HEK293 (cell line): ENCODE measurements around the gene GLRX5.

Source experiments
- CTCF ChIP-seq: fragments of 450-650 bp; formaldehyde crosslinking; IDR thresholded peaks from 2 replicates; pipeline ENCODE4 v1.5.1; 2016; ENCODE audit warnings: missing biosample characterization, missing genetic modification characterization
- KLF1 ChIP-seq: fragments of 450-650 bp; formaldehyde crosslinking; IDR thresholded peaks from 2 replicates; pipeline ENCODE4 v1.5.1; 2016; ENCODE audit warnings: missing biosample characterization, missing genetic modification characterization
- REST ChIP-seq: fragments of 450-650 bp; formaldehyde crosslinking; IDR thresholded peaks from 2 replicates; pipeline ENCODE4 v1.5.1; 2016; ENCODE audit warnings: missing biosample characterization, missing genetic modification characterization
- ZNF211 ChIP-seq: fragments of 450-650 bp; formaldehyde crosslinking; IDR thresholded peaks from 2 replicates; pipeline ENCODE4 v1.5.1; 2016; ENCODE audit warnings: low read depth, missing biosample characterization, missing genetic modification characterization
- ZNF302 ChIP-seq: fragments of 450-650 bp; formaldehyde crosslinking; IDR thresholded peaks from 2 replicates; pipeline ENCODE4 v1.5.1; 2016; ENCODE audit warnings: missing biosample characterization, missing genetic modification characterization, low read depth
- ZNF585B ChIP-seq: fragments of 450-650 bp; formaldehyde crosslinking; IDR thresholded peaks from 2 replicates; pipeline ENCODE4 v1.5.1; 2016; ENCODE audit warnings: missing biosample characterization, missing genetic modification characterization
- ZNF645 ChIP-seq: fragments of 450-650 bp; formaldehyde crosslinking; IDR thresholded peaks from 2 replicates; pipeline ENCODE4; 2016; ENCODE audit warnings: missing biosample characterization, missing genetic modification characterization
- ZNF701 ChIP-seq: fragments of 450-650 bp; formaldehyde crosslinking; IDR thresholded peaks from 2 replicates; pipeline ENCODE4 v1.5.1; 2016; ENCODE audit warnings: missing biosample characterization, missing genetic modification characterization
- ZSCAN30 ChIP-seq: fragments of 450-650 bp; IDR thresholded peaks from 2 replicates; pipeline ENCODE4 v1.5.1; 2018; ENCODE audit warnings: missing biosample characterization, mild to moderate bottlenecking, missing genetic modification characterization, moderate library complexity

GRCh38 chr14:95527387-95528002 is 7.4 kb upstream of the GLRX5 start:
- TF ChIP-seq CTCF (tag by site-specific recombination) = no peak
- no peak for TF ChIP-seq REST (tag by site-specific recombination)
- no peak for TF ChIP-seq ZNF645 (tag by site-specific recombination)
- no peak for TF ChIP-seq ZNF211 (tag by site-specific recombination)
- TF ChIP-seq ZNF585B (tag by site-specific recombination) = no peak
- TF ChIP-seq ZNF701 = no peak
- no peak for TF ChIP-seq KLF1
- TF ChIP-seq ZSCAN30 (tag by site-specific recombination) = no peak
- TF ChIP-seq ZNF302 = no peak
